ENCODE data around the gene SLK.

Gene SLK

GRCh38 chr10:104022026-104022425 lies 55.1 kb downstream of the SLK start:
- TF ChIP-seq POLR2AphosphoS5 (IDR thresholded peaks at IDR 0.05; ENCODE audit: borderline replicate concordance, low read depth, low read length) (no peak), FOXP2 (optimal IDR thresholded peaks at IDR 0.05; ENCODE audit: control extremely low read depth, extremely low read length, insufficient read depth) (no peak), EZH2 (IDR thresholded peaks at IDR 0.05) (no peak)
- no peak overlapping the region for H3K4me3 ChIP-seq
- no peaks in the 10 kb centered on the region for H3K9me3 ChIP-seq (ENCODE audit: low read depth, low read length)

GRCh38 chr10:104025524-104025923 lies 58.6 kb downstream of the SLK start:
- no peak overlapping the region for H3K9ac ChIP-seq (ENCODE audit: insufficient read length)
- H3K36me3 ChIP-seq (ENCODE audit: insufficient read depth, low read length) = peaks cover 11% of the 10 kb centered on the region
- H3K27ac ChIP-seq = no peak overlapping the region
- no peak overlapping the region for H3K4me3 ChIP-seq
- TF ChIP-seq EZH2 (IDR thresholded peaks at IDR 0.05) = no peak
- no peak for DNase-seq (ENCODE audit: low read depth, low spot score)
- H3K9me3 ChIP-seq (ENCODE audit: low read depth, low read length) = no peaks in the 10 kb centered on the region

More at GRCh38 chr10:104022026-104022425, 55.1 kb downstream of the SLK start:
- Histone ChIP-seq H3K9ac (ENCODE audit: insufficient read length) (no peak overlapping the region), H3K36me3 (ENCODE audit: insufficient read depth, low read length) (peaks cover 26% of the 10 kb centered on the region), H3K27ac (no peak overlapping the region)
- no peak for DNase-seq (ENCODE audit: low read depth, low spot score)

- H3K36me3 ChIP-seq (ENCODE audit: insufficient read depth, low read length) = peaks cover 7% of the 10 kb centered on the region; the same call in 1 of the 2 replicates
- H3K9me3 ChIP-seq (ENCODE audit: low read depth, low read length) = no peaks in the 10 kb centered on the region
- no peak overlapping the region for H3K27ac ChIP-seq
- no peak overlapping the region for H3K9ac ChIP-seq (ENCODE audit: insufficient read length)
- DNase-seq (ENCODE audit: low read depth, low spot score) = no peak
- H3K4me3 ChIP-seq = no peak overlapping the region
- TF ChIP-seq EZH2 (IDR thresholded peaks at IDR 0.05) (no peak), POLR2AphosphoS5 (IDR thresholded peaks at IDR 0.05; ENCODE audit: borderline replicate concordance, low read depth, low read length) (no peak), FOXP2 (optimal IDR thresholded peaks at IDR 0.05; ENCODE audit: control extremely low read depth, extremely low read length, insufficient read depth) (no peak)
Measured at GRCh38 chr10:104026762-104027161, 59.8 kb downstream of the SLK start.

DNA sequence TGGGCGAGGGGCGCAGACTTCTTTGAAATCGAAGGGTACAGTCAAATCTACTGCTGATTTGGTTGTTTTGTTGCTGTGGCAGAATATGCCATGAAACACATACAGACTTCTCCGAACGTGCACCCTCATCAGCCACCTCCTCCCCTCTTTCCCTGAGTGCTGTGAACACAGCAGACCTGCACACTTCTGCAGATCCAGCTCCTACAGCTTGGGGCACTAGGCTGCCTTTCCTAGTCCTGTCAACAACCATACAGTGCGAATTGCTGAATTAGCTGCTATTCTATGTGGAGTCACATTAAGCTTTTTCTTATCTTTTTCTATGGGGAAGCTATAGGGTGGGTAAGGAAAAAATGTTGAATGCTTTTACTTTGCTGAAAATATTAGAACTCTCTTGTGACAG lies 61.2 kb downstream of the SLK start:
- Histone ChIP-seq H3K4me3 (no peak overlapping the region), H3K36me3 (ENCODE audit: insufficient read depth, low read length) (peaks cover 7% of the 10 kb centered on the region; the same call in 1 of the 2 replicates), H3K9ac (ENCODE audit: insufficient read length) (no peak overlapping the region), H3K9me3 (ENCODE audit: low read depth, low read length) (no peaks in the 10 kb centered on the region), H3K27ac (no peak overlapping the region)
- no peak for DNase-seq (ENCODE audit: low read depth, low spot score)
- no peak for TF ChIP-seq FOXP2 (optimal IDR thresholded peaks at IDR 0.05; ENCODE audit: control extremely low read depth, extremely low read length, insufficient read depth)
- no peak for TF ChIP-seq EZH2 (IDR thresholded peaks at IDR 0.05)
- no peak for TF ChIP-seq POLR2AphosphoS5 (IDR thresholded peaks at IDR 0.05; ENCODE audit: borderline replicate concordance, low read depth, low read length)

DNA sequence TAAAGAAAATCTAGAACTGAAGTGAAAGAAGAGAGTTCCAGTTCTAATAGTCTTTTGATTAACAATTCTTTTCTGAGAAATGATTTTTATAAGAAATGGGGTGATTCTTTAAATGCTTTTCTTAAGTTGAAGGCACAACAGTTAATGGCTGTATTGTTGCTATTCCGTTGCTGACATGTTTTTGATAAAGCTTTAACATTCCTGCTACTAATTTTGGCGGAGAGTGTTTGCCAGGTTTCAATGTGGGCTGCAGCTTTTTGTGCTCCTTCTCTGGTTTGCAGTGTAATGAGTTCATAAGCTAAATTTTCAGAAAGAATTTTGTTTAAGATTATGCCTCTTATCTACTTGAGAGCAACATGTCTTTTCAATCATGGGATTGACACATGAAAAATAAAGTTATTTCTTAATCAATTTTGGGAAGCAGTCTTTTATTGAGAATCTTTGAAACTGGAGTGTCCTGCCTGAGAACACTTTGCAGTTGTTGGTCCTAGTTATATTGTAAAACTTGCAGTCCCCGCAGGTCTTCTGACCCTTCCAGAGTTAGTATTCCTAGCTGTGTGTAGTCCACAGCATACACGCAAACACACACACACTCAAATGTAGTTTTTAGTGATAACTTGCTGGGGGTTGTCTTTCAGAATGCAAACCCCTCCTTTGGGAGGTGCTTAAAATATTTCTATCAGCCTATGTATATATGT lies 62.0 kb downstream of the SLK start:
- no peak overlapping the region for H3K9ac ChIP-seq (ENCODE audit: insufficient read length)
- TF ChIP-seq FOXP2 (optimal IDR thresholded peaks at IDR 0.05; ENCODE audit: control extremely low read depth, extremely low read length, insufficient read depth) = no peak
- TF ChIP-seq POLR2AphosphoS5 (IDR thresholded peaks at IDR 0.05; ENCODE audit: borderline replicate concordance, low read depth, low read length) = no peak
- no peak for TF ChIP-seq EZH2 (IDR thresholded peaks at IDR 0.05)
- peaks cover under 1% of the 10 kb centered on the region; the same call in 1 of the 2 replicates for H3K36me3 ChIP-seq (ENCODE audit: insufficient read depth, low read length)

DNA sequence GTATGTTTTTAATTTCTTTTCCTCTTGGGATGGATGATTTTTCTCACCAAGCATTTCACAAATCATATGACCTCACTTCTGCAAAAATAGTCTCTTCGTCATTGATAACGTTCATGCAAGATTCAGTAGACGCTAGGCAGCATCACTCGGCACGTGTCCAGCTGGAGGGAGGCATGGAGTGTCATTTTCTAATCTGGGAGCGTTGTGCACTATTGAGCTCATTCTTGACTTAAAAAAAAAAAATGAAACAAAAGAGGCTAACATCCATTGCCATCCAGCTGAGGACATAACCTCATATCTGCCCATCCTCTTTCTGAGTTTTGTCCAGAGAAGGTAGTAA lies 62.6 kb downstream of the SLK start:
- no peak overlapping the region for H3K27ac ChIP-seq
- no peak for DNase-seq (ENCODE audit: low read depth, low spot score)
- no peaks in the 10 kb centered on the region; the same call in 1 of the 2 replicates for H3K36me3 ChIP-seq (ENCODE audit: insufficient read depth, low read length)
- H3K9ac ChIP-seq (ENCODE audit: insufficient read length) = no peak overlapping the region
- TF ChIP-seq FOXP2 (optimal IDR thresholded peaks at IDR 0.05; ENCODE audit: control extremely low read depth, extremely low read length, insufficient read depth) = no peak
- TF ChIP-seq EZH2 (IDR thresholded peaks at IDR 0.05) = no peak
- no peak for TF ChIP-seq POLR2AphosphoS5 (IDR thresholded peaks at IDR 0.05; ENCODE audit: borderline replicate concordance, low read depth, low read length)
- H3K4me3 ChIP-seq = no peak overlapping the region
- no peaks in the 10 kb centered on the region for H3K9me3 ChIP-seq (ENCODE audit: low read depth, low read length)

More for the DNA sequence above, 62.0 kb downstream of the SLK start:
- H3K9me3 ChIP-seq (ENCODE audit: low read depth, low read length) = no peaks in the 10 kb centered on the region
- DNase-seq (ENCODE audit: low read depth, low spot score) = no peak
- H3K27ac ChIP-seq = no peak overlapping the region
- no peak overlapping the region for H3K4me3 ChIP-seq

- DNase-seq (ENCODE audit: low read depth, low spot score) = no peak
- Histone ChIP-seq H3K9me3 (ENCODE audit: low read depth, low read length) (no peaks in the 10 kb centered on the region), H3K9ac (ENCODE audit: insufficient read length) (no peak overlapping the region), H3K4me3 (no peak overlapping the region), H3K36me3 (ENCODE audit: insufficient read depth, low read length) (no peaks in the 10 kb centered on the region), H3K27ac (no peak overlapping the region)
- no peak for TF ChIP-seq FOXP2 (optimal IDR thresholded peaks at IDR 0.05; ENCODE audit: control extremely low read depth, extremely low read length, insufficient read depth)
- no peak for TF ChIP-seq EZH2 (IDR thresholded peaks at IDR 0.05)
- no peak for TF ChIP-seq POLR2AphosphoS5 (IDR thresholded peaks at IDR 0.05; ENCODE audit: borderline replicate concordance, low read depth, low read length)
Measured at GRCh38 chr10:104031631-104032030, 64.7 kb downstream of the SLK start.

GRCh38 chr10:104032144-104032775 lies 65.3 kb downstream of the SLK start:
- Histone ChIP-seq H3K27ac (no peak overlapping the region), H3K36me3 (ENCODE audit: insufficient read depth, low read length) (no peaks in the 10 kb centered on the region), H3K9ac (ENCODE audit: insufficient read length) (no peak overlapping the region), H3K9me3 (ENCODE audit: low read depth, low read length) (no peaks in the 10 kb centered on the region), H3K4me3 (no peak overlapping the region)
- TF ChIP-seq EZH2 (IDR thresholded peaks at IDR 0.05) = no peak
- TF ChIP-seq POLR2AphosphoS5 (IDR thresholded peaks at IDR 0.05; ENCODE audit: borderline replicate concordance, low read depth, low read length) = no peak
- no peak for TF ChIP-seq FOXP2 (optimal IDR thresholded peaks at IDR 0.05; ENCODE audit: control extremely low read depth, extremely low read length, insufficient read depth)
- DNase-seq (ENCODE audit: low read depth, low spot score) = no peak

All from SK-N-MC (cell line).